DMS114 treated with DMSO at 0.1 percent for 48 hours (cell line): ENCODE results near the gene GLRX.

Experiments
- DNase-seq: peaks from one replicate; lab custom pipeline; 2025; ENCODE audit not compliant: unreplicated experiment; lab: John Stamatoyannopoulos, UW

The GLRX gene

DNA sequence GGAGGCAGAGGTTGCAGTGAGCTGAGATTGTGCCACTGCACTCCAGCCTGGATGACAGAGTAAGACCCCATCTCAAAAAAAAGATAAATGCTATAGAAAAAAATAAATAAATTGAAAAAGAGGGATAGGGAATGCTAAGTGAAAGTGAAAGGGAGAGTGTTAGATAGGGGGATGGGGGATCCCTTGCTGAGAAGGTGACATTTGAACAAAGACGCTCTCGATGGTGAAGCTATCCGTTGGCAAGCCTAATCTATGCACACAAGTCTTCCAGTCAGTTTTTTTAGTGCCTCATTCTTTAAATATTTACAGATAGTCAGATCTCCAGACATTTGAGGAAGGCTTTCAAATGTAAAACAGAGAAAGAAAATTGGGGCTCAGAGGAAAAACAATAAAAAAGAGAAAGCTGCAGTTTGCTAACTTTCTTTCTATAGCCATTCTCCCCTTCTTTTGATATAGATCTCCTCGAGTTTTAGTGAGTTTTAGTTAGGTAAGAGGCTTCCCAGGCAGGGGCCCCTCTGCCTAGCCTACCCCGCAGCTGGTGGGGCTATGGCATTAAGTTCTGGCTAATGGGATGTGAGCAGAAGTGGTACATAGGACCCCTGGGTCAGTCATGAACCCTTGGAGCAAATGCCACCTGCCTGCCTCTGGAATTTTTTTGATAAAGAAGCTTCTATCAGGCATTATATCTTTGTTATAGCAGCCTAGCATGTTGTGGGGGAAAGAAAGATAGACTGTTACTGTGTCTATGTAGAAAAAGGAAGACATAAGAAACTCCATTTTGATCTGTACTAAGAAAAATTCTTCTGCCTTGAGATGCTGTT lies 12.0 kb downstream of the GLRX start:
- DNase-seq: no peak

DNA sequence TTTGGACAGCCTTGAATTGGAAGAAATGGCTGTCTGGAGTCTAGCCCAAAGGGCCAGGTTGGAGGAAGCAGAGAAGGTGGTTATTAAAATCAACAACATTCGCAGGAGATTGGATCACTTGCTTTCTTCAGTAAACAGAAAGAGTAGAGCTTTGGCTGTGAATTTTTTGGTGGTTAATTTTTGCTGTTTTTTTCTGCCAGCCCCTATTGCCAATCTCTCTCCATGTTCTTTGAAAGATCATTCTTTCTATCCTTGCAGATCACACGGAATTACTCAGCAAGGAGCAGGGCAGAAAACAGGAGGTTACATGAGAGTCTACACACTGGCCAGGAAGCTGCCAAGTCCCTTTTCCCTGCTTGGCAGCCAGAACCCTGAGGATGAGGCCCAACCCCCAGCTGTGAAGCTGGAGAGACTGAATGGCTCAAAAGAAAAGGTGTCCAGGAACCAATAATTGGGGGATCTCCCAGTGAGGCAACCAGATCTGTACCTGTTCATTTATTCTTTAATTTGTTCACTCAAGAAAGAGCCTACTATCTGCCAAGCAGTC lies 13.0 kb downstream of the GLRX start:
- DNase-seq: no peak

DNA sequence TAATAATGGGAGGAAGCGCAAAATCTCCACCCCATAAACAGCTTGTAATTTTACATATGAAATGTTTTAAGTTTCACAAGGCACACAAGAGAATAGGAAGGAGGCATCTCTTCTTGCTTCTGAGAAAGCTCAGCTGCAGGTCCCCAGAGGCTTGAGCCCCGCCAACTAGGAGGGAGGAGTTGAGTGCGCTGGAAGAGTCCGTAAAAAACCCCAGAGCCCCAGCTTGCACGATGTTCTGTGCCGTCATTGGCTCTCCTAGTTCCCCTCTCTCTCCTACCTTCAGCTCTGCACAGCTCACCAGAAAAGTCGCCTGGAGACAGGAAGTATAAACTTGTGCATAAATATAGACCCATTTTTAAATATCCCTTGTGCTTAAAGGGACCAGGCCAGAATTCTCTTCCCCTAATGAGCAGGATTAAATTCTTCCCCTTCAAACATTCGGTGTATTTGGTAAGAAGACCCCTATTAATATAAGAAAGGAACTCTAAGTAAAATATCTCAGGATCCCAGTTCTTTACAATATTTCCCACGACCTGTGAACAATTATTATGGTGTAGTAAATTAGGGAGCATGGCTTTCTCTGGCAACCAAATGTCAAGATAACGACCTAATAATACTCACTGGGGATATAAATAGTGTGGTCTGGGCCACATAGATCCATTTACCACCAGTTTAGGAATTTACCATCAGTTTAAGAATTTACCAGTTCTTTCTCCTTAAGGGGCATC lies 13.7 kb downstream of the GLRX start:
- DNase-seq: no peak

DNA sequence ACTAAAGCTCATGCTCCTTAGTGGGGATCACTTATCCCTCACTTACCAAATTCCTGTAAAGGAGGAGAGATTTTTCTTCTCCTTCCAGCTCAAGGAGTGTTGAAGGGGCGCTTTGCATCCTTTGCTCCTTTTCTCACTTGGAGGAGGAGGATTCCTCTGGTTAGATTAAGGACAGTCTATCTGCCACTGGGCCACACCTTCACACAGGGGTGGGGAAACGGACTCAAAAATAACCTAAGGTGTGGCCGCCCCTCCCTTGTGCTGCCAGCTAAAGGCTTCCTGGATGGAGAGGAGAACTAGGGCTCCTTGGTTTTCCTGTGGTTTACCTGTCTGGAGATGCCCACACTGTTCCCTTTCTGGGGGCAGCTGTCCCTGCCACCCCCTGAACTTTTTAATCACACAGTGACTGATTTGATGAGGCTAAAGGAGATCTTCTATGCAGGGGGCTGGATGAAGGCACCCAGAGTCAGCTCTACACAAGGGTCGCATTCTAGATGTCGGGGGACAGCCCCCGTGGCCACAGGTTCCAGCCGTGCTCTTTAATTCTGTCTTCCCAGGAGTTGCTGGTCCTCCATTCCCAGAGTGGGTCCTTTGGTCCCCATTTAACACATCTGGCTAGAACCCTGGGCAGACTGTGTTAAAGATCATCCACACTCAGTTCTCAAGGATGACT lies 14.4 kb downstream of the GLRX start:
- no peak for DNase-seq

DNA sequence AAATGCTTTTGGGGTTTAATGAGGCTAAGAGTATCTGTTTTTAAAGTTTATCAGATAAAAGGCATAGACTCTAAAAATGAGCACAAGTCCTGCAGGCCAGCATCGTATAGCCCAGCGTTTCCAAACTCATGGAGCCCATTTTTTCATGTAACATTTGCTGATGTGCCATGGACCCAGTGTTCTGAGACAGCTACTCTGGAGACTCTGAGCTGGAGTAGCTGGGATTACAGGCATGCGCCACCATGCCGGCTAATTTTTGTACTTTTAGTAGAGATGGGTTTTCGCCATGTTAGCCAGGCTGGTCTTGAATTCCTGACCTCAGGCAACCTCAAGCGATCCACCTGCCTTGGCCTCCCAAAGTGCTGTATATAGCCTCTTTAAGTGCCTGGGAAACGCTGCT lies 15.8 kb downstream of the GLRX start:
- DNase-seq: no peak

DNA sequence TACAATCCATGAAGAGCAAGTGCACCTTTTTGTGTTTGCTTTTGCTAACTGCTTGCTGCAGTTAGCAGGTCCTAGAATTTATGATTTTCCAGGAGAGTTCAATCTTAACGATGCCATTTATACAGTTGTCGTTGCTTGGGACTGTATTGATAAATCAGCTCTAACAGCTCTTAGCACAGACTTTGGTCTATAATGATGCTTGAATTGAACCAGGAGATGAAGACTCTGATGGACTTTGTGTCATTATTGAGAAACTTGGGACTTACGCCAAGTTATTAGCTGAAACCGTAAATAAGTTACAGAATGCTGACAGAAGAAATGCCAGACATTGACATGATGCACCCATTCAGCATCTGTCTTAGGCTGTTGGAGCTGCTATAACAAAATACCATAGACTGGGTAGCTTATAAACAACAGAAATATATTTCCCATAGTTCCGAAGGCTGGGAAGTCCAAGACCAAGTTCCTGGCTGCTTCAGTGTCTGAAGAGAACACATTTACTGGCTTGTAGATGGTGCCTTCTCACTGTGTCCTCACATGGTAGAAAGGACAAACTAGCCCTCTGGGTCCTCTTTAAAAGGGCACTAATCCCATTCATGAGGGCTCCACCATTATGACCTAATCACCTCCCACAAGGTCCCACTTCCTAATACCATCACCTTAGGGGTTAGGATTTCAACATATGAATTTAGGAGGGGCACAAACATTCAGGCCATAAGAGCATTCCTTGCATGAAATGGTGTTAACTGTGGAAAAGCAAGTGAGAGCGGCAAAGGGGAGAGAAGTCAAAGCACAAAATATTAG lies 17.6 kb downstream of the GLRX start:
- no peak for DNase-seq

DNA sequence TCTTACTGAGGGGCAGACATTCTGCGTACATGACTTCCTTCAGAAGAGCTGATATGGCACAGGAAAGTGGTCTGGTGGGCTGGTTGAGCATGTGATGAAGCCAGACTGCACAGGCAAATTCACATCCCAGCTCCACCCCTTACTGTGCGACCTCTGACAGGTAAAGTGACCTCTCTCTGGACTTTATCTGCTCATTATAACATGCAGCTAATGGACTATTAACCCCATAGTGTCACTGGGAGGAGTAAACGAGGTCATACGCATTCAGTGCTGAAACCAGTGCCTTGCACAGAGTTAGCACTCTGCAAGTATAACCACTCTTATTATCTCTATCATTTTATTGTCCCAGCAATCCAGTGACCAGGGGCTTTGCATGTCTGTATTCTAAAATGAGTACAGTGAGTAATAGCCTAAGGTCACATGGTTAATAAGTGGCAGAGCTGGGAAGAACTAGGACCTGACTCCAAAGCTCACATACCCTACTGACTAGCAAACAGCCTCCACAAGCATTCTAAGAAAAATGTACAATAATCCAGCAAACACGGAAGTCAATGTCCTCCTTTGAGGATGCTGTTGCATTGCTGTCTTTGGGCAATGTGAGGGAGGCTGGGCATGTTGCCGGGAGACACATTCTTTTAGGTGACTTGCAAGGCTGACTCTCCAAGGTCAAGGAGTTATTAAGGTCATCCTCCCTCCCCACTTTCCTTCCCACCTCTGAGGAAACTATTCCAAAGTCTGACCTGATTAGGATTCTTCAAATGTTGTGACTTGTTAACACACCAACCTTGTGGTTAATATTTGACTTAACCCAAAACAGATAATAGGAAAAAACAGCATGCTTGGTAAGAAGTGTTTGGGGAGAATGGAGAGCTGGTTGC lies 19.0 kb downstream of the GLRX start:
- DNase-seq: no peak

DNA sequence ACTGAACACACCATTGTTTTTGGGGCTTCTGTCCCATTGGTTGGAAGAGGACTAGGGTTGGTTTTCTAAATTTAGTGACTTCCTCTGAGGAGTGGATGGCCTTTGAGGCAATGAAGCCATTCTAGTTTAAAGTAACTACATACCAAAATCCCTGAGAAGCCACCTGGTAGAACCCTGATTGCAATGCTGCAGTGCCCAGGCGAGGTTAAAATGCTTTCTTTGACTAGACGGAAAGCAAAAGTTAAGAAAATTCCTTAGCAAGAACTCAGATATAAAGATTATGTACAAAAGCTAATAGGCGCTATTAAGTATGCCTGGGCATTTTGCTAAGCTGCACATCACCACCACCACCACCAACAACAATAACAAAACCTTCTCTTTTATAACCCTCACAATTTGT lies 20.6 kb downstream of the GLRX start:
- DNase-seq: no peak

DNA sequence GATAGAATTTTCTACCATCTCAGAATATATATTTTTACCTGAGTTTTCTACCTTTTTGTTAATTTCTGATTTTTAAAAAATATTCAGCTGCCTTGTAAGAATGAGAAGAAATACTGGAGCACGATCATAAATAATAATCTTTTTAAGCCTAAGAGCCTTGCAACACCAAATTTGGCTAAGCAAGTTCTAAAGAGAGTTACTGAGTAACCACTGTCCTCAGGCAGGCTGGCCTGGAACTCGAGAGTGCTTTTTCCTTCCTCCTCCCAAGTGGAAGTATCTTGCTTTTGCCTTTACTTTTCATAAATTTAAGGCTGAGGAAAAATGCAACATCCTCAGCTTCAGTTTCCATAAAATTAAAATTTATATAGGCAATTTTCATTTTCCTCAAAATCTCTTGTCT lies 21.0 kb downstream of the GLRX start:
- no peak for DNase-seq

DNA sequence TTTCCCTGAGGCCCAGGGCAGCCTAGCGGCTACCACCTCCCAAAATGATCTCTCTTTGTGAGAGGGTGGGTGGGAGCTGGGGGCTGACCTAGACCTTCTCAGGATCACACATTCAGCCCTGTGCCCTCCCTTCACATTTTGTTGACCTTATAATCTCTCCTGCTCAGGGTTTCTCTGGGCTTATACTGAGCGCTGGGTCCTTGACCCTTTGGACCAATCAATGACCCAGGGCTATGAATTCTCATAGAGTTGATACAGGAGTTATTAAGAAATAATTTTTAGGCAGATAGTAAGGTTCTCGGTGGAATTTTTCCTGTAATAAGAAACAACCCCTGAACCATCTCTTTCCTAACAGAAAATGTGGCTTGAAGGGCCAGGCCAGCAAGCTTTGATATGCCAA lies 22.0 kb downstream of the GLRX start:
- DNase-seq: no peak

DNA sequence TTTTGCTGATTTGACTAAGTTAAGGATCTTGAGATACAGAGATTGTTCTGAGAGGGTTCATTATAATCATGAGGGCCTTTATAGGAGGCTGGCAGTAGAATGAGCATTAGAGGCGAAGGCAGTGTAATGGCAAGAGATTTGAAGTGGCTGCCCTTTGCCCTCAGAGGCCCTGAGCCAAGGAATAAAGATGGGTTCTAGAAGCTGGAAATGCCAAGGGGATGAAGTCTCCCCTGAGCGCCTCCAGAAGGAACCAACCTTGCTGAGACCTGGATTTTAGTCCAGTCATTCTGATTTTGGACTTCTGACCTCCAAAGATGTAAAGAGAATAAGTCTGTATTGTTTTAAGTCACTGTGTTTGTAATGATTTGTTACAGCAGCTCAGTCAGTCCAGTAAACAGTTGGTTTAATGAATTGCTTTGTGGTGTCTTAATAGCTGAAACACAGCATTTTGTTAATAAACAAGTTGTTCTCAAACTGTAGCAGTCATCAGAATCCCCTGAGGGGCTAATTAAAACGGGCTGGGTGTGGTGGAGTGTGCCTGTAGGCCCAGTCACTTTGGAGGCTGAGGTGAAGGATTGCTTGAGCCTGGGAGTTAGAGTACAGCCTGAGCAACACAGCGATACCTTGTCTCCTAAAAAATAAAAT lies 23.2 kb downstream of the GLRX start:
- DNase-seq: no peak

DNA sequence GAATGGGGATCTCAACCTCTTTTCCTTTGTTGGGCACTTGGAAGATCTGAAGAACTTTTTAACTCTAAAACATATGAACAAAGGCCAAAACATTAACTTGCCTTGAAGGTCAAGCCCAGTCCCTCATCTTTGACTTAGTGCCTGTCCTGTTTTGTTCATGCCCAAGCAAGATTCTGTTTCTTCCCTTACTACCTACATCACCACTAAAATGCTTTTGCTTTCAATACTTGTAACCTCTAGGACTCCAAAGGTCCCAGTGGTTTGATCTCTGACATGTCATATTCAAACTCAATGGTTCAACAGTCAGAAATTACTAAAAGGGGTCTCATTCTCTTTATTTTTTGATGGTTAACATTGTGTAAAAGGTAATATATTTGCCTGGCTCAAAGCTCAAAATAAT lies 24.0 kb downstream of the GLRX start:
- DNase-seq: no peak

DNA sequence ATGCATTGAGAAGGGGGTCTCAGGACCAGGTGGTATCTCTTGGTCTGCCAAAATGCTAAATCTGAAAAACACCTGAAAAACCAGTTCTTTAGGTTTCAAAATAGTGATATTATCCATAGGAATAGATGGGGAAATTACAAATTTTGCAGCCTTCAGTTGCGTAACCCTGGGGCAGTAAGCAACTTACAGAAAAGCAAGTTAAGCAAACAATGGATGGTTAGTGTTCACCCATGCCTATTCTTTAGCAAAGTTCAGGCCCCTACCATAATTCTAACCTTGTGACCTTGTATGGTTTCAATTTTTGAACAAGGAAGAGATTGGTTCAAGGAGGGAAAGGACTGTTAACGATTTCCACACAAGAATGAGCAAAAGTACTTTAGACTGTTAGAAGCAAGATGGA lies 24.5 kb downstream of the GLRX start:
- no peak for DNase-seq

DNA sequence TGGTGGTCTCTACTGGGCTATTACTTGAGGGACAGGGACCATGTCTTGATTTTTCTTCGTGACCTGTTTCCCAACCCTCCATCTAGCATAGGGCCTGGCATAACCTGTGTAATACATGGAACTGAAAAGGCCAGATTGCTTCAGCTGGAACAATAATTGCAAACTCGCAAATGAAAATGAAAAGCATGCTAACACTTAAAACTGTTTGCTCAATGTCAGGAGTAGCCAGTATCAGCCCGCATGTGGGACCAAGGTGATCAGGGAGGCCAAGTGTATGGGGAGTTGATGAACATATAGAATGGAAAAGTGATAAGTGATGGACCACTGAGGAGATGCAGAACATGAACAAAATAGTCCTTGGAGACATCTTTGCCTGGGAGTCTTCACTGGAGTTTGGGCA lies 25.2 kb downstream of the GLRX start:
- no peak for DNase-seq

DNA sequence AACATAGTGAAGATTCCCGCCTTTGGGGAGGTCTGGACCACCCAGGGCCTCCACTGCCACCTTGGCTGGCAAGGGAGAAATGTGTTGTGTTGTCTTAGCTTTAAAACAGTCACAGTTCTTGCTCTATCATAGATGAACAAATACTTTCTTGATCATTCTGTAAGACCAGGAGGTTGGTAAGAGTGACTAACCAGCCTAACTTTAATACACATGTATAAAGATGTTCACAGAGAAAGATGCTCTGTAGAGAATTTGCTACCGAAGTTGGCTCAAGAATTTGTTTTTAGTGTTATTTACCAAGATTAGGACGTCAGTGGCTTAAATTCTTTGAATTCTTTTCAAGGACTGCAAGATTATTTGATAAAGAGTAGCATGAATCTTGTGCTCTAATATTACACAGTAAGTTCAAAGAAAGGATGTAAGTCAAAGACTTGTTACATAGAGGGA lies 28.4 kb downstream of the GLRX start:
- DNase-seq: no peak

DNA sequence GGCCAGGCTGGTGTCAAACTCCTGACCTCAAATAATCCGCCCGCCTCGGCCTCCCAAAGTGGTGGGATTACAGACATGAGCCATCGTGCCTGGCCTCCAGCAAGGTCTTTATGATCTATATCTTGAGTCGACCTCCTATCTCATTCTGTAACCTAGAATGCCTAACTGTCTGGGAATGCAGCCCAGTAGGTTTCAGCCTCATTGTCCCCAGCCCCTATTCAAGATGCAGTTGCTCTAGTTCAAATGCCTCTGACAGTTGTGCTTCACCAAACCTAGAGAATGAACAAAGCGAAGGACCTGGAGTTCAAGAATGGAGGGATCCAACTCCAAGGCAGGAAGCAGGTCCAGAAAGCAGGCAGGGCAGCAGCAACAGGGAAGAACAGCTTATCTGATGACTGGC lies 30.8 kb downstream of the GLRX start:
- DNase-seq: no peak

DNA sequence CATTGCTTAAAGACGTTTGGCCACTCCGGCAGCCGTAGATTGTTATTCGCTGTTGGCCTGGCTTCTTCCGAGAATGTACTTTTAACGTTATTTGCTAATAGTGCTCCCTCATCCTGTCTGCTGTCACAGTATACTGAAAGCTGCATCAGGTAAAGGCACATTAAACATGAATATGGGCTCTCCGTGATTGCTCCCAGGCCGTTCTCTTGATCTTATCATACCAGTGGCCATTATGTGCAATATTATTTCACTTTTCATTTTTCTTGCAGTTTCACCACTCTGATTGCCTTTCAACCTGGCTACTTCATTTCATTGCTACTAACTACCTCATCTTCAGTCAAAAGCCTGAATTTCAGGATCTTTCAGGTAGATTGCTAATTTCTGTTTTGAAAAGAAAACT lies 34.0 kb downstream of the GLRX start:
- no peak for DNase-seq

DNA sequence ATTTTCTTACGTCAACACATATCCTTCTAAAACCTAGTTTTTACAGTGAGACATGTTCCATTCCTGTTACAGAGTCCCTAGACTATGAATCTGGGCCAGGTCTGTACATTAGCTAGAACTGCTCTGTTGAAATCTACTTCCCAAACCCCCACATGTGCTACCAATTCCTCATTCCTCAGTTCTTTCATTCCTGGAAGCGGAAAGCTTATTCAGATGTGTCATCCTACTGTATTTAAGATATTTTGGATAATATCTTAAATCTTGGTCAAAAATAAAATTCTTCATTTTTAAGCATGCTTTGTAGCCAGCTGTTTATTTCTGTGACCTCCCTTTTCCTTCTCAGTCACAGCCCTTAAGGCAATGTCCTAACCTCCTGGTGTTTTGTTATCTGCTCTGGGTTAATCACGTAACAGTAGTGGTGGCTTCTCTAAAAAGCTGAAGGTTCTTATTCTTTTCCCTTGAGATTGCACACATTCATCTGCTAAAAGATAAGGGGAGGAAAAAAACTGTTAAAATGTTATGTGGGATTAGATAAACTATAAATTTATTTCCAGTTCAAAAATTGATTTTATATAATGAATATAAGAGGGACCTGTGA lies 35.6 kb downstream of the GLRX start:
- DNase-seq: no peak
